ENCODE data around the gene IFT43. TPM values are rescaled to one million over a fixed set of nuclear protein-coding genes. Genes with fewer than 3 reads are reported as not detected.
A peak's percentile ranks its signal among the peaks of the same experiment; 100 is the strongest.

IFT43 gene
- total RNA-seq, 2 donors from 2014 or later, result 10.5 to 12.8 TPM

- Mint-ChIP-seq H3K27ac (no peak overlapping the region), H3K4me1 (peaks cover 4% of the 10 kb centered on the region), H3K4me3 (no peak overlapping the region), H3K36me3 (ENCODE audit: low read depth) (peaks cover 10% of the 10 kb centered on the region), H3K27me3 (no peaks in the 10 kb centered on the region)
- DNase-seq, result no peak
- no peak for ATAC-seq
- no peaks in the 10 kb centered on the region for H3K9me3 ChIP-seq (ENCODE audit: control insufficient read depth, low read length, poor library complexity, severe bottlenecking)
Measured at GRCh38 chr14:75970989-75971388, 14.6 kb upstream of the IFT43 start.

- H3K36me3 Mint-ChIP-seq (ENCODE audit: low read depth), result peaks cover 7% of the 10 kb centered on the region
- no peak overlapping the region for H3K27ac Mint-ChIP-seq
- H3K27me3 Mint-ChIP-seq, result no peaks in the 10 kb centered on the region
- no peaks in the 10 kb centered on the region for H3K9me3 ChIP-seq (ENCODE audit: control insufficient read depth, low read length, poor library complexity, severe bottlenecking)
- H3K4me1 Mint-ChIP-seq, result peaks cover 4% of the 10 kb centered on the region
- DNase-seq (no peak), ATAC-seq (no peak)
- H3K4me3 Mint-ChIP-seq, result no peak overlapping the region
Measured at GRCh38 chr14:75971509-75971908, 14.1 kb upstream of the IFT43 start.

- H3K27ac Mint-ChIP-seq, result no peak overlapping the region
- H3K9me3 ChIP-seq (ENCODE audit: control insufficient read depth, low read length, poor library complexity, severe bottlenecking), result no peaks in the 10 kb centered on the region
- H3K36me3 Mint-ChIP-seq (ENCODE audit: low read depth), result peaks cover 7% of the 10 kb centered on the region
- ATAC-seq (no peak), DNase-seq (no peak)
- H3K27me3 Mint-ChIP-seq, result no peaks in the 10 kb centered on the region
- H3K4me1 Mint-ChIP-seq, result peaks cover 5% of the 10 kb centered on the region
- H3K4me3 Mint-ChIP-seq, result no peak overlapping the region
Measured at GRCh38 chr14:75972801-75973421, 12.7 kb upstream of the IFT43 start.

GRCh38 chr14:75976826-75977581, 8.6 kb upstream of the IFT43 start:
- H3K9me3 ChIP-seq (ENCODE audit: control insufficient read depth, low read length, poor library complexity, severe bottlenecking), result no peaks in the 10 kb centered on the region
- Mint-ChIP-seq H3K36me3 (ENCODE audit: low read depth) (no peaks in the 10 kb centered on the region), H3K4me3 (no peak overlapping the region), H3K4me1 (peaks cover 34% of the 10 kb centered on the region), H3K27ac (no peak overlapping the region), H3K27me3 (no peaks in the 10 kb centered on the region)
- ATAC-seq (no peak), DNase-seq (no peak)

- H3K4me1 Mint-ChIP-seq, result peaks cover 30% of the 10 kb centered on the region
- H3K9me3 ChIP-seq (ENCODE audit: control insufficient read depth, low read length, poor library complexity, severe bottlenecking), result no peaks in the 10 kb centered on the region
- DNase-seq, result no peak
- H3K27me3 Mint-ChIP-seq, result no peaks in the 10 kb centered on the region
- no peaks in the 10 kb centered on the region for H3K36me3 Mint-ChIP-seq (ENCODE audit: low read depth)
- H3K4me3 Mint-ChIP-seq, result no peak overlapping the region
- ATAC-seq, result no peak
- H3K27ac Mint-ChIP-seq, result no peak overlapping the region
Measured at GRCh38 chr14:75977582-75977943, 8.0 kb upstream of the IFT43 start.

GRCh38 chr14:75978249-75978731, 7.3 kb upstream of the IFT43 start:
- Mint-ChIP-seq H3K27me3 (no peaks in the 10 kb centered on the region), H3K27ac (no peak overlapping the region), H3K4me1 (peaks cover 32% of the 10 kb centered on the region), H3K4me3 (no peak overlapping the region), H3K36me3 (ENCODE audit: low read depth) (no peaks in the 10 kb centered on the region)
- no peaks in the 10 kb centered on the region for H3K9me3 ChIP-seq (ENCODE audit: control insufficient read depth, low read length, poor library complexity, severe bottlenecking)
- DNase-seq (no peak), ATAC-seq (peak; percentile 24)

GRCh38 chr14:75979071-75979571, 6.4 kb upstream of the IFT43 start:
- no peak overlapping the region for H3K4me3 Mint-ChIP-seq
- no peak overlapping the region for H3K27ac Mint-ChIP-seq
- no peaks in the 10 kb centered on the region for H3K36me3 Mint-ChIP-seq (ENCODE audit: low read depth)
- no peaks in the 10 kb centered on the region for H3K9me3 ChIP-seq (ENCODE audit: control insufficient read depth, low read length, poor library complexity, severe bottlenecking)
- peaks cover 32% of the 10 kb centered on the region for H3K4me1 Mint-ChIP-seq
- no peak for DNase-seq
- H3K27me3 Mint-ChIP-seq, result no peaks in the 10 kb centered on the region
- ATAC-seq, result no peak

- Mint-ChIP-seq H3K4me3 (peak overlapping the region; percentile 36), H3K4me1 (peaks cover 32% of the 10 kb centered on the region), H3K27me3 (no peaks in the 10 kb centered on the region), H3K27ac (no peak overlapping the region), H3K36me3 (ENCODE audit: low read depth) (no peaks in the 10 kb centered on the region)
- H3K9me3 ChIP-seq (ENCODE audit: control insufficient read depth, low read length, poor library complexity, severe bottlenecking), result no peaks in the 10 kb centered on the region
- DNase-seq (no peak), ATAC-seq (no peak)
Measured at GRCh38 chr14:75979648-75980565, 5.7 kb upstream of the IFT43 start.

GRCh38 chr14:75980856-75981255, 4.7 kb upstream of the IFT43 start:
- peak overlapping the region; percentile 93 for H3K27ac Mint-ChIP-seq
- peak overlapping the region; percentile 98 for H3K4me3 Mint-ChIP-seq
- H3K4me1 Mint-ChIP-seq, result peaks cover 36% of the 10 kb centered on the region
- ATAC-seq (no peak), DNase-seq (no peak)
- no peaks in the 10 kb centered on the region for H3K36me3 Mint-ChIP-seq (ENCODE audit: low read depth)
- no peaks in the 10 kb centered on the region for H3K9me3 ChIP-seq (ENCODE audit: control insufficient read depth, low read length, poor library complexity, severe bottlenecking)
- no peaks in the 10 kb centered on the region for H3K27me3 Mint-ChIP-seq

- H3K36me3 Mint-ChIP-seq (ENCODE audit: low read depth), result no peaks in the 10 kb centered on the region
- peak within 1 kb of the TSS; percentile 98 for H3K4me3 Mint-ChIP-seq
- ATAC-seq (peak; percentile 52), DNase-seq (peak in 2 of 3 donors; percentile 21 to 29)
- H3K27ac Mint-ChIP-seq, result peak within 1 kb of the TSS; percentile 93
- peaks cover 43% of the 10 kb centered on the region for H3K4me1 Mint-ChIP-seq
- no peaks in the 10 kb centered on the region for H3K27me3 Mint-ChIP-seq
- no peaks in the 10 kb centered on the region for H3K9me3 ChIP-seq (ENCODE audit: control insufficient read depth, low read length, poor library complexity, severe bottlenecking)
Measured at GRCh38 chr14:75981426-75982265, 3.9 kb upstream of the IFT43 start, which contains the start of gene TGFB3. TSS of gene TGFB3 (minus strand) at chr14:75981995. CDS start at chr14:75980893, 1,102 bp downstream.

- Mint-ChIP-seq H3K27me3 (no peaks in the 10 kb centered on the region), H3K4me3 (peak overlapping the region; percentile 98), H3K27ac (peak overlapping the region; percentile 93), H3K36me3 (ENCODE audit: low read depth) (no peaks in the 10 kb centered on the region), H3K4me1 (peaks cover 45% of the 10 kb centered on the region)
- DNase-seq (peak; percentile 61 to 73 (median 66)), ATAC-seq (peak; percentile 78)
- H3K9me3 ChIP-seq (ENCODE audit: control insufficient read depth, low read length, poor library complexity, severe bottlenecking), result no peaks in the 10 kb centered on the region
Measured at GRCh38 chr14:75982266-75983018, 3.1 kb upstream of the IFT43 start.

- DNase-seq (no peak), ATAC-seq (no peak)
- Mint-ChIP-seq H3K27me3 (no peaks in the 10 kb centered on the region), H3K4me3 (peak overlapping the region; percentile 98), H3K27ac (peak overlapping the region; percentile 45), H3K4me1 (peaks cover 43% of the 10 kb centered on the region), H3K36me3 (ENCODE audit: low read depth) (no peaks in the 10 kb centered on the region)
- no peaks in the 10 kb centered on the region for H3K9me3 ChIP-seq (ENCODE audit: control insufficient read depth, low read length, poor library complexity, severe bottlenecking)
Measured at GRCh38 chr14:75983019-75983358, 2.6 kb upstream of the IFT43 start.
